Measurements from ENCODE around the gene SENP6. TPM values are rescaled to one million over a fixed set of nuclear protein-coding genes. Genes with fewer than 3 reads are reported as not detected.
A peak's percentile ranks its signal among the peaks of the same experiment; 100 is the strongest.

SENP6 gene
- total and polyA plus RNA-seq, 8 donors, result 25.2 to 53.1 (median 41.1) TPM

GRCh38 chr6:75619230-75619899 lies 17.7 kb downstream of the SENP6 start:
- H3K4me3 ChIP-seq, result no peak overlapping the region
- DNase-seq (no peak), ATAC-seq (peak in 2 of 4 donors; percentile 8 to 23), FAIRE-seq (no peak)
- WGBS, 2 donors, result 57 to 62% methylated on average over 5 of the region's 5 CpGs
- no peak overlapping the region for H3K27ac ChIP-seq
- no peaks in the 10 kb centered on the region for H3K27me3 ChIP-seq
- intact Hi-C loops (cut with DNase I), result no loop called here
- H3K36me3 ChIP-seq, result peaks cover 0 to 2% (median 0%) of the 10 kb centered on the region in 3 donors
- H3K9me3 ChIP-seq, result no peaks in the 10 kb centered on the region
- no peak for TF ChIP-seq CTCF (IDR thresholded peaks at IDR 0.05)
- peaks cover 3 to 31% (median 29%) of the 10 kb centered on the region in 3 donors for H3K4me1 ChIP-seq

GRCh38 chr6:75620381-75621304 lies 19.0 kb downstream of the SENP6 start:
- peaks cover 3 to 29% (median 26%) of the 10 kb centered on the region in 3 donors for H3K4me1 ChIP-seq
- ATAC-seq (peak in 2 of 4 donors; percentile 32 to 43), FAIRE-seq (no peak), DNase-seq (no peak)
- peaks cover 0 to 9% (median 0%) of the 10 kb centered on the region in 3 donors for H3K36me3 ChIP-seq
- no peak overlapping the region for H3K27ac ChIP-seq
- no peaks in the 10 kb centered on the region for H3K27me3 ChIP-seq
- TF ChIP-seq CTCF (IDR thresholded peaks at IDR 0.05), result no peak
- H3K9me3 ChIP-seq, result no peaks in the 10 kb centered on the region
- intact Hi-C loops (cut with DNase I), result no loop called here
- 38 to 42% methylated on average over 7 of the region's 7 CpGs for WGBS, 2 donors
- no peak overlapping the region for H3K4me3 ChIP-seq

DNA sequence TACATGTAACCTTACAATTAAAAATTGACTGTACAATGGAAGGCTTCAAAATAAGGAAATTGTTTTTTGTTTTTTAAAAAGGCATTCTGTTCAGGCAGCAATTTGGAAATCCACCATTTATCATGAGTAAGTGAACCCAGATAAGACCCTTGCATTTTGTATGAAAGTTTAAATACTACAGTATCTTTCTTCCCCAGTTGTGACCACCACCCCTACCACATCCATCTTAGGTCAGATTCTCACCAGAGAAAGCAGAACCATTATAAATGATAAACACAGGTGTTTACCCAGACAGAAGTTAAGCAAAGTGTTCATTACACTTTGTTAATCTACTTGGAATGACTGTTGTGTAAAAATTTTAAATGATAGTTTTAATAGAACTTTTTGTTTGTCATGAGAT lies 20.2 kb downstream of the SENP6 start:
- no peak for TF ChIP-seq CTCF (IDR thresholded peaks at IDR 0.05)
- Histone ChIP-seq H3K36me3 (peaks cover 0 to 9% (median 0%) of the 10 kb centered on the region in 3 donors), H3K9me3 (no peaks in the 10 kb centered on the region), H3K4me1 (peaks cover 3 to 26% (median 26%) of the 10 kb centered on the region in 3 donors), H3K27ac (no peak overlapping the region), H3K27me3 (no peaks in the 10 kb centered on the region), H3K4me3 (no peak overlapping the region)
- no peak for FAIRE-seq
- DNase-seq, result no peak
- no peak for ATAC-seq
- intact Hi-C loops (cut with DNase I), result no loop called here

GRCh38 chr6:75623491-75623890 lies 21.8 kb downstream of the SENP6 start:
- Histone ChIP-seq H3K36me3 (peaks cover 0 to 9% (median 0%) of the 10 kb centered on the region in 3 donors), H3K27ac (no peak overlapping the region), H3K4me3 (no peak overlapping the region), H3K9me3 (no peaks in the 10 kb centered on the region), H3K4me1 (peaks cover 3 to 26% (median 26%) of the 10 kb centered on the region in 3 donors), H3K27me3 (no peaks in the 10 kb centered on the region)
- ATAC-seq, result no peak
- FAIRE-seq, result no peak
- no peak for TF ChIP-seq CTCF (IDR thresholded peaks at IDR 0.05)
- DNase-seq, result no peak
- WGBS, 2 donors, result 81 to 85% methylated on average over 1 of the region's 1 CpG
- intact Hi-C loops (cut with DNase I), result no loop called here
